ENCODE results near the gene RNU5B-1. TPM values are rescaled to one million over a fixed set of nuclear protein-coding genes. Genes with fewer than 3 reads are reported as not detected.

Gene RNU5B-1
- total and polyA plus RNA-seq, 4 donors, result not detected

GRCh38 chr15:65305776-65306175 is 1.3 kb downstream of the RNU5B-1 start:
- no peak for TF ChIP-seq FOXA1 (IDR thresholded peaks at IDR 0.05)
- no peak for TF ChIP-seq FOXA2 (IDR thresholded peaks at IDR 0.05)
- TF ChIP-seq EGR1 (IDR thresholded peaks at IDR 0.05; ENCODE audit: low read depth in 2 of 2), result no peak
- no peak for TF ChIP-seq SP1 (IDR thresholded peaks at IDR 0.05)
- TF ChIP-seq, protein P1, sequence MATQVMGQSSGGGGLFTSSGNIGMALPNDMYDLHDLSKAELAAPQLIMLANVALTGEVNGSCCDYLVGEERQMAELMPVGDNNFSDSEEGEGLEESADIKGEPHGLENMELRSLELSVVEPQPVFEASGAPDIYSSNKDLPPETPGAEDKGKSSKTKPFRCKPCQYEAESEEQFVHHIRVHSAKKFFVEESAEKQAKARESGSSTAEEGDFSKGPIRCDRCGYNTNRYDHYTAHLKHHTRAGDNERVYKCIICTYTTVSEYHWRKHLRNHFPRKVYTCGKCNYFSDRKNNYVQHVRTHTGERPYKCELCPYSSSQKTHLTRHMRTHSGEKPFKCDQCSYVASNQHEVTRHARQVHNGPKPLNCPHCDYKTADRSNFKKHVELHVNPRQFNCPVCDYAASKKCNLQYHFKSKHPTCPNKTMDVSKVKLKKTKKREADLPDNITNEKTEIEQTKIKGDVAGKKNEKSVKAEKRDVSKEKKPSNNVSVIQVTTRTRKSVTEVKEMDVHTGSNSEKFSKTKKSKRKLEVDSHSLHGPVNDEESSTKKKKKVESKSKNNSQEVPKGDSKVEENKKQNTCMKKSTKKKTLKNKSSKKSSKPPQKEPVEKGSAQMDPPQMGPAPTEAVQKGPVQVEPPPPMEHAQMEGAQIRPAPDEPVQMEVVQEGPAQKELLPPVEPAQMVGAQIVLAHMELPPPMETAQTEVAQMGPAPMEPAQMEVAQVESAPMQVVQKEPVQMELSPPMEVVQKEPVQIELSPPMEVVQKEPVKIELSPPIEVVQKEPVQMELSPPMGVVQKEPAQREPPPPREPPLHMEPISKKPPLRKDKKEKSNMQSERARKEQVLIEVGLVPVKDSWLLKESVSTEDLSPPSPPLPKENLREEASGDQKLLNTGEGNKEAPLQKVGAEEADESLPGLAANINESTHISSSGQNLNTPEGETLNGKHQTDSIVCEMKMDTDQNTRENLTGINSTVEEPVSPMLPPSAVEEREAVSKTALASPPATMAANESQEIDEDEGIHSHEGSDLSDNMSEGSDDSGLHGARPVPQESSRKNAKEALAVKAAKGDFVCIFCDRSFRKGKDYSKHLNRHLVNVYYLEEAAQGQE (IDR thresholded peaks at IDR 0.05), result no peak
- no peak for TF ChIP-seq RXRA (IDR thresholded peaks at IDR 0.05)
- WGBS, result 76% methylated on average over 3 of the region's 3 CpGs

GRCh38 chr15:65306551-65306950 is 2.1 kb downstream of the RNU5B-1 start:
- Histone ChIP-seq H3K9ac (ENCODE audit: low read depth in 1 of 2, low read length in 2 of 2) (no peak overlapping the region), H3K36me3 (ENCODE audit: control insufficient read depth in 4 of 4, insufficient read depth in 3 of 4, low read depth in 1 of 4, low read length in 3 of 4) (no peaks in the 10 kb centered on the region), H3K27ac (ENCODE audit: low read depth in 1 of 2, low read length in 2 of 2) (no peak overlapping the region), H3K4me3 (ENCODE audit: low read depth in 1 of 3, low read length in 3 of 3) (no peak overlapping the region), H3K4me1 (ENCODE audit: control insufficient read depth in 4 of 4, insufficient read depth in 4 of 4, low read length in 3 of 4) (peaks cover 0 to 27% (median 22%) of the 10 kb centered on the region in 4 donors), H3K27me3 (ENCODE audit: control insufficient read depth in 4 of 4, insufficient read depth in 4 of 4, low read length in 3 of 4) (no peaks in the 10 kb centered on the region), H3K9me3 (ENCODE audit: control insufficient read depth in 4 of 4, low read length in 3 of 4) (no peaks in the 10 kb centered on the region)
- no peak for DNase-seq (ENCODE audit: low spot score)
- no peak for TF ChIP-seq RXRA (IDR thresholded peaks at IDR 0.05)
- TF ChIP-seq GABPA (IDR thresholded peaks at IDR 0.05 in 1 of 2, conservative IDR thresholded peaks at IDR 0.05 in 1 of 2), result no peak
- no peak for TF ChIP-seq YY1 (IDR thresholded peaks at IDR 0.05)
- TF ChIP-seq TAF1 (conservative IDR thresholded peaks at IDR 0.05), result no peak
- TF ChIP-seq NR2F2 (IDR thresholded peaks at IDR 0.05), result no peak
- TF ChIP-seq, protein P2, sequence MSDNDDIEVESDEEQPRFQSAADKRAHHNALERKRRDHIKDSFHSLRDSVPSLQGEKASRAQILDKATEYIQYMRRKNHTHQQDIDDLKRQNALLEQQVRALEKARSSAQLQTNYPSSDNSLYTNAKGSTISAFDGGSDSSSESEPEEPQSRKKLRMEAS (IDR thresholded peaks at IDR 0.05), result no peak
- no peak for TF ChIP-seq HNF4A (conservative IDR thresholded peaks at IDR 0.05)
- TF ChIP-seq SP1 (IDR thresholded peaks at IDR 0.05), result no peak
- TF ChIP-seq JUND (IDR thresholded peaks at IDR 0.05), result no peak
- TF ChIP-seq, protein P1 (IDR thresholded peaks at IDR 0.05), result no peak
- no peak for TF ChIP-seq RAD21 (IDR thresholded peaks at IDR 0.05)
- TF ChIP-seq, protein P3, sequence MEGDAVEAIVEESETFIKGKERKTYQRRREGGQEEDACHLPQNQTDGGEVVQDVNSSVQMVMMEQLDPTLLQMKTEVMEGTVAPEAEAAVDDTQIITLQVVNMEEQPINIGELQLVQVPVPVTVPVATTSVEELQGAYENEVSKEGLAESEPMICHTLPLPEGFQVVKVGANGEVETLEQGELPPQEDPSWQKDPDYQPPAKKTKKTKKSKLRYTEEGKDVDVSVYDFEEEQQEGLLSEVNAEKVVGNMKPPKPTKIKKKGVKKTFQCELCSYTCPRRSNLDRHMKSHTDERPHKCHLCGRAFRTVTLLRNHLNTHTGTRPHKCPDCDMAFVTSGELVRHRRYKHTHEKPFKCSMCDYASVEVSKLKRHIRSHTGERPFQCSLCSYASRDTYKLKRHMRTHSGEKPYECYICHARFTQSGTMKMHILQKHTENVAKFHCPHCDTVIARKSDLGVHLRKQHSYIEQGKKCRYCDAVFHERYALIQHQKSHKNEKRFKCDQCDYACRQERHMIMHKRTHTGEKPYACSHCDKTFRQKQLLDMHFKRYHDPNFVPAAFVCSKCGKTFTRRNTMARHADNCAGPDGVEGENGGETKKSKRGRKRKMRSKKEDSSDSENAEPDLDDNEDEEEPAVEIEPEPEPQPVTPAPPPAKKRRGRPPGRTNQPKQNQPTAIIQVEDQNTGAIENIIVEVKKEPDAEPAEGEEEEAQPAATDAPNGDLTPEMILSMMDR (IDR thresholded peaks at IDR 0.05; ENCODE audit: low read depth, low read length, missing input control), result no peak
- no peak for TF ChIP-seq FOXA1 (IDR thresholded peaks at IDR 0.05)
- TF ChIP-seq FOXA2 (IDR thresholded peaks at IDR 0.05), result no peak
- no peak for TF ChIP-seq EGR1 (IDR thresholded peaks at IDR 0.05; ENCODE audit: low read depth in 2 of 2)
- TF ChIP-seq, protein P4, sequence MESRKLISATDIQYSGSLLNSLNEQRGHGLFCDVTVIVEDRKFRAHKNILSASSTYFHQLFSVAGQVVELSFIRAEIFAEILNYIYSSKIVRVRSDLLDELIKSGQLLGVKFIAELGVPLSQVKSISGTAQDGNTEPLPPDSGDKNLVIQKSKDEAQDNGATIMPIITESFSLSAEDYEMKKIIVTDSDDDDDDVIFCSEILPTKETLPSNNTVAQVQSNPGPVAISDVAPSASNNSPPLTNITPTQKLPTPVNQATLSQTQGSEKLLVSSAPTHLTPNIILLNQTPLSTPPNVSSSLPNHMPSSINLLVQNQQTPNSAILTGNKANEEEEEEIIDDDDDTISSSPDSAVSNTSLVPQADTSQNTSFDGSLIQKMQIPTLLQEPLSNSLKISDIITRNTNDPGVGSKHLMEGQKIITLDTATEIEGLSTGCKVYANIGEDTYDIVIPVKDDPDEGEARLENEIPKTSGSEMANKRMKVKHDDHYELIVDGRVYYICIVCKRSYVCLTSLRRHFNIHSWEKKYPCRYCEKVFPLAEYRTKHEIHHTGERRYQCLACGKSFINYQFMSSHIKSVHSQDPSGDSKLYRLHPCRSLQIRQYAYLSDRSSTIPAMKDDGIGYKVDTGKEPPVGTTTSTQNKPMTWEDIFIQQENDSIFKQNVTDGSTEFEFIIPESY (IDR thresholded peaks at IDR 0.05), result no peak

More at GRCh38 chr15:65305776-65306175, 1.3 kb downstream of the RNU5B-1 start:
- no peaks in the 10 kb centered on the region for H3K27me3 ChIP-seq (ENCODE audit: control insufficient read depth in 4 of 4, insufficient read depth in 4 of 4, low read length in 3 of 4)
- no peak for DNase-seq (ENCODE audit: low spot score)
- peaks cover 0 to 24% (median 18%) of the 10 kb centered on the region in 4 donors for H3K4me1 ChIP-seq (ENCODE audit: control insufficient read depth in 4 of 4, insufficient read depth in 4 of 4, low read length in 3 of 4)
- no peaks in the 10 kb centered on the region for H3K9me3 ChIP-seq (ENCODE audit: control insufficient read depth in 4 of 4, low read length in 3 of 4)
- no peak overlapping the region for H3K9ac ChIP-seq (ENCODE audit: low read depth in 1 of 2, low read length in 2 of 2)
- no peak overlapping the region for H3K4me3 ChIP-seq (ENCODE audit: low read depth in 1 of 3, low read length in 3 of 3)
- H3K27ac ChIP-seq (ENCODE audit: low read depth in 1 of 2, low read length in 2 of 2), result no peak overlapping the region
- no peaks in the 10 kb centered on the region for H3K36me3 ChIP-seq (ENCODE audit: control insufficient read depth in 4 of 4, insufficient read depth in 3 of 4, low read depth in 1 of 4, low read length in 3 of 4)

All from liver (tissue), 9 donors.